T-helper 2 cell (primary cell): ENCODE results near the gene NAXD.
A peak's percentile ranks its signal among the peaks of the same experiment; 100 is the strongest.
"Not testable (repeated sequence)": the region's sequence is repeated elsewhere in the genome, so short reads cannot be mapped to it uniquely, and the experiment has no call there.

Source experiments
- DNase-seq, 5 experiments: peaks; one replicate each; pipeline versions ENCODE4 v3.0.0 to v3.0.0-alpha.2; 2012 to 2022
- total RNA-seq, 2 donors: gene quantifications; one replicate each; lab custom pipeline; 2026; lab: John Stamatoyannopoulos, UW

NAXD gene
- total RNA-seq = 17.5 to 25.1 reads per million in 2 donors

- DNase-seq = peak; percentile 15 to 94 (median 50)
Measured at GRCh38 chr13:110615322-110616102, at the start of gene NAXD. Gene NAXD (plus strand): TSS chr13:110615545. CDS start chr13:110615602, 57 bp downstream.

- no peak for DNase-seq
Measured at GRCh38 chr13:110566171-110566570, 49.2 kb upstream of the NAXD start.

- no peak for DNase-seq
Measured at GRCh38 chr13:110568612-110569011, 46.7 kb upstream of the NAXD start.

GRCh38 chr13:110569962-110570361 lies 45.4 kb upstream of the NAXD start:
- DNase-seq = not testable (repeated sequence)

- no peak for DNase-seq
Measured at GRCh38 chr13:110570886-110571285, 44.5 kb upstream of the NAXD start.

GRCh38 chr13:110571896-110572777 lies 43.2 kb upstream of the NAXD start:
- DNase-seq = no peak

GRCh38 chr13:110572778-110573118 lies 42.6 kb upstream of the NAXD start:
- no peak for DNase-seq

- DNase-seq = no peak
Measured at GRCh38 chr13:110574161-110574560, 41.2 kb upstream of the NAXD start.

GRCh38 chr13:110575322-110576069 lies 39.8 kb upstream of the NAXD start:
- peak in 1 of 5 experiments; percentile 60 for DNase-seq

- DNase-seq = no peak
Measured at GRCh38 chr13:110576070-110576394, 39.3 kb upstream of the NAXD start.

GRCh38 chr13:110576736-110577476 lies 38.4 kb upstream of the NAXD start:
- no peak for DNase-seq

GRCh38 chr13:110578363-110578762 lies 37.0 kb upstream of the NAXD start:
- DNase-seq = no peak

GRCh38 chr13:110580800-110581199 lies 34.5 kb upstream of the NAXD start:
- DNase-seq = no peak

GRCh38 chr13:110581506-110582185 lies 33.7 kb upstream of the NAXD start:
- no peak for DNase-seq

- no peak for DNase-seq
Measured at GRCh38 chr13:110582421-110582954, 32.9 kb upstream of the NAXD start.

GRCh38 chr13:110583178-110583865 lies 32.0 kb upstream of the NAXD start:
- DNase-seq = no peak

GRCh38 chr13:110589793-110590390 lies 25.5 kb upstream of the NAXD start:
- DNase-seq = no peak

- no peak for DNase-seq
Measured at GRCh38 chr13:110590577-110590976, 24.8 kb upstream of the NAXD start.

GRCh38 chr13:110592665-110593064 lies 22.7 kb upstream of the NAXD start:
- DNase-seq = no peak

- DNase-seq = peak in 2 of 5 experiments; percentile 3 to 57
Measured at GRCh38 chr13:110593430-110594130, 21.8 kb upstream of the NAXD start.
